IMR-90 (cell line): ENCODE results near the gene YBEY. TPM values are rescaled to one million over a fixed set of nuclear protein-coding genes. Genes with fewer than 3 reads are reported as not detected.

Experiments
- ATAC-seq: fragments of 200-7000 bp; cut with Tn5 transposase; 2 replicates; pipeline ENCODE4 v1.9.1; 2020; ENCODE audit warnings: low read depth, mild to moderate bottlenecking, moderate library complexity
- BruUV-seq: library from RNA; stranded (reverse); fragments of 400-500 nt; replicated peaks from 2 replicates; lab custom pipeline; 2021; lab: Mats Ljungman, UMichigan
- CTCF ChIA-PET: fragments of 300-600 bp; formaldehyde crosslinking; extraction: SDS; loops from one replicate; lab custom pipeline; 2021; ENCODE audit warnings: antibody characterized with exemption; lab: Yijun Ruan, JAX
- POLR2A ChIA-PET: fragments of 300-600 bp; sonication (Branson Sonifier 250); formaldehyde crosslinking; loops from one replicate; lab custom pipeline; 2022; ENCODE audit warnings: antibody characterized with exemption; ENCODE audit not compliant: unreplicated experiment; lab: Charles Lee
- DNase-seq: peaks from one replicate; pipeline ENCODE4 v3.0.0; 2013
- H2AFZ ChIP-seq: replicated peaks from 2 replicates; pipeline ENCODE3; 2013; ENCODE audit warnings: low read length, mild to moderate bottlenecking; ENCODE audit not compliant: poor library complexity
- H2AK5ac ChIP-seq: 2 replicates; pipeline ENCODE4 v1.6.1; 2013; ENCODE audit warnings: low read depth, low read length, inconsistent platforms
- H2AK9ac ChIP-seq: replicated peaks from 2 replicates; pipeline ENCODE3; 2013; ENCODE audit warnings: mild to moderate bottlenecking, low read depth, low read length, moderate library complexity; ENCODE audit not compliant: poor library complexity
- H2BK120ac ChIP-seq: 2 replicates; pipeline ENCODE4 v1.6.1; 2013; ENCODE audit warnings: low read depth, low read length, inconsistent platforms
- H2BK15ac ChIP-seq: 3 replicates; pipeline ENCODE4 v1.6.1; 2013; ENCODE audit warnings: low read depth, low read length, inconsistent platforms
- H2BK20ac ChIP-seq: 2 replicates; pipeline ENCODE4 v1.6.1; 2013; ENCODE audit warnings: low read depth, mild to moderate bottlenecking, inconsistent platforms, low read length, moderate library complexity
- H2BK5ac ChIP-seq: 2 replicates; pipeline ENCODE4 v1.6.1; 2013; ENCODE audit warnings: mild to moderate bottlenecking, low read depth, low read length, inconsistent platforms; ENCODE audit not compliant: poor library complexity, severe bottlenecking
- H3K14ac ChIP-seq: replicated peaks from 2 replicates; pipeline ENCODE4 v1.6.1; 2013; ENCODE audit warnings: low read depth, low read length, inconsistent platforms
- H3K18ac ChIP-seq: 2 replicates; pipeline ENCODE4 v1.6.1; 2013; ENCODE audit warnings: low read depth, low read length, control low read depth
- H3K23ac ChIP-seq: 2 replicates; pipeline ENCODE4 v1.6.1; 2013; ENCODE audit warnings: low read depth, low read length, inconsistent platforms
- H3K27ac ChIP-seq: 2 replicates; pipeline ENCODE4 v1.5.1; 2013; ENCODE audit warnings: mild to moderate bottlenecking, control low read depth, low read length; ENCODE audit not compliant: insufficient read depth
- H3K27me3 ChIP-seq: 2 replicates; pipeline ENCODE4 v1.6.1; 2013; ENCODE audit warnings: low read length; ENCODE audit not compliant: control insufficient read depth, insufficient read depth
- H3K36me3 ChIP-seq: 2 replicates; pipeline ENCODE4 v1.6.1; 2013; ENCODE audit warnings: low read length, mixed read lengths; ENCODE audit not compliant: control insufficient read depth, insufficient read depth
- H3K4ac ChIP-seq: 2 replicates; pipeline ENCODE4 v1.6.1; 2013; ENCODE audit warnings: low read depth, low read length, inconsistent platforms
- H3K4me1 ChIP-seq: 2 replicates; pipeline ENCODE4 v1.6.1; 2013; ENCODE audit warnings: low read length, mixed read lengths; ENCODE audit not compliant: control insufficient read depth, insufficient read depth
- H3K4me2 ChIP-seq: 2 replicates; pipeline ENCODE4 v1.6.1; 2013; ENCODE audit warnings: low read depth, mild to moderate bottlenecking, control low read depth, low read length, moderate library complexity
- H3K4me3 ChIP-seq: 2 replicates; pipeline ENCODE4 v1.5.1; 2013; ENCODE audit warnings: low read depth, mild to moderate bottlenecking, control low read depth, low read length, moderate library complexity; ENCODE audit not compliant: insufficient read depth
- H3K56ac ChIP-seq: 2 replicates; pipeline ENCODE4 v1.6.1; 2013; ENCODE audit warnings: low read length, inconsistent platforms; ENCODE audit not compliant: insufficient read depth; ENCODE audit errors: extremely low read depth
- H3K79me1 ChIP-seq, 2 experiments: 2 replicates each; pipeline ENCODE4 v1.6.1; 2013; ENCODE audit warnings: low read length in 2 of 2, inconsistent platforms in 1 of 2, low read depth in 1 of 2
- H3K9ac ChIP-seq: 2 replicates; pipeline ENCODE4 v1.6.1; 2013; ENCODE audit warnings: low read depth, low read length, control low read depth
- H3K9me1 ChIP-seq: 2 replicates; pipeline ENCODE4 v1.6.1; 2013; ENCODE audit warnings: low read length, inconsistent platforms; ENCODE audit not compliant: insufficient read depth
- H3K9me3 ChIP-seq: 2 replicates; pipeline ENCODE4 v1.6.1; 2013; ENCODE audit warnings: low read length; ENCODE audit not compliant: control insufficient read depth, insufficient read depth
- H4K20me1 ChIP-seq: 2 replicates; pipeline ENCODE4 v1.6.1; 2013; ENCODE audit warnings: low read length, inconsistent platforms; ENCODE audit not compliant: insufficient read depth
- H4K5ac ChIP-seq: 2 replicates; pipeline ENCODE4 v1.6.1; 2013; ENCODE audit warnings: mild to moderate bottlenecking, low read depth, low read length, control low read depth
- H4K8ac ChIP-seq, 2 experiments: 2 replicates each; pipeline ENCODE4 v1.6.1; 2013; ENCODE audit warnings: low read depth in 2 of 2, low read length in 2 of 2, control low read depth in 1 of 2, inconsistent platforms in 1 of 2
- H4K91ac ChIP-seq: 2 replicates; pipeline ENCODE4 v1.6.1; 2013; ENCODE audit warnings: low read depth, low read length, inconsistent platforms; ENCODE audit not compliant: insufficient read depth
- BHLHE40 ChIP-seq: fragments of 150-350 bp; IDR thresholded peaks from 2 replicates; pipeline ENCODE4 v1.6.1; 2016; ENCODE audit warnings: mild to moderate bottlenecking, low read depth, low read length
- CEBPB ChIP-seq: IDR thresholded peaks from 2 replicates; pipeline ENCODE4 v1.6.1; 2012; ENCODE audit warnings: low read depth, low read length, improper control_type of control experiment
- CHD1 ChIP-seq: IDR thresholded peaks from 2 replicates; pipeline ENCODE4 v1.6.1; 2012; ENCODE audit warnings: low read depth, low read length, improper control_type of control experiment
- CTCF ChIP-seq: conservative IDR thresholded peaks from 2 replicates; pipeline ENCODE4 v1.5.1; 2012; ENCODE audit warnings: mild to moderate bottlenecking, low read depth, low read length, improper control_type of control experiment
- FOS ChIP-seq: fragments of 150-350 bp; IDR thresholded peaks from 2 replicates; pipeline ENCODE4 v1.6.1; 2016; ENCODE audit warnings: low read depth, low read length
- MAZ ChIP-seq: IDR thresholded peaks from 2 replicates; pipeline ENCODE4 v1.6.1; 2012; ENCODE audit warnings: low read depth, mild to moderate bottlenecking, low read length, improper control_type of control experiment, moderate library complexity, borderline replicate concordance
- MXI1 ChIP-seq: IDR thresholded peaks from 2 replicates; pipeline ENCODE4 v1.6.1; 2012; ENCODE audit warnings: low read depth, mild to moderate bottlenecking, low read length, moderate library complexity, borderline replicate concordance
- NFE2L2 ChIP-seq: fragments of 150-350 bp; IDR thresholded peaks from 2 replicates; pipeline ENCODE4 v1.6.1; 2016; ENCODE audit warnings: low read depth, mild to moderate bottlenecking, low read length
- RAD21 ChIP-seq: IDR thresholded peaks from 2 replicates; pipeline ENCODE4 v1.6.1; 2012; ENCODE audit warnings: low read length, improper control_type of control experiment
- RCOR1 ChIP-seq: IDR thresholded peaks from 2 replicates; pipeline ENCODE4 v1.6.1; 2012; ENCODE audit warnings: mild to moderate bottlenecking, low read length, improper control_type of control experiment; ENCODE audit not compliant: insufficient replicate concordance
- SMC3 ChIP-seq: fragments of 150-350 bp; IDR thresholded peaks from 2 replicates; pipeline ENCODE4 v1.6.1; 2016; ENCODE audit warnings: low read depth, mild to moderate bottlenecking, antibody characterized with exemption, low read length, moderate library complexity
- USF2 ChIP-seq: fragments of 150-350 bp; IDR thresholded peaks from 2 replicates; pipeline ENCODE4 v1.6.1; 2017; ENCODE audit warnings: mild to moderate bottlenecking, antibody characterized with exemption, low read length, low read depth
- WGBS, 2 experiments: methylation state at CpG; one replicate each; pipeline versions ENCODE4 v1.1.5 to v1.1.7; 2013; ENCODE audit warnings: missing lambda C conversion rate in 2 of 2; ENCODE audit not compliant: insufficient read length in 1 of 2; ENCODE audit errors: extremely low coverage in 2 of 2; 5-methylcytosine and 5-hydroxymethylcytosine counted together
- dilution Hi-C: fragments of 300-500 bp; cut with HindIII; formaldehyde crosslinking; loops from one replicate; pipeline ENCODE4 v1.14.3; 2018; ENCODE audit warnings: low sequenced_read_pairs; ENCODE audit not compliant: unreplicated experiment
- in situ Hi-C: fragments of 300-500 bp; cut with MboI; formaldehyde crosslinking; loops from 3 replicates; pipeline ENCODE4 v1.14.3; 2019; ENCODE audit warnings: low sequenced_read_pairs, inconsistent platforms, mixed read lengths
- intact Hi-C: fragments of 100-400 bp; cut with micrococcal nuclease; formaldehyde crosslinking; loops from 2 replicates; pipeline ENCODE4 v1.10.0; 2022
- polyA plus RNA-seq, 3 experiments: library from polyadenylated mRNA; depleted of rRNA; stranded (reverse); fragments of >200 nt; gene quantifications; 2 replicates each; pipeline ENCODE4 v1.2.3, GENCODE V29; 2012; ENCODE audit warnings: low replicate concordance in 1 of 3
- total RNA-seq: library from RNA; depleted of rRNA; stranded (reverse); fragments of >200 nt; gene quantifications from 2 replicates; pipeline ENCODE4 v1.2.3, GENCODE V29; 2012

Gene YBEY
- total and polyA plus RNA-seq, 2 of the 4 experiments (the other 2 are of a cell fraction): 5.9 to 26.2 TPM

DNA sequence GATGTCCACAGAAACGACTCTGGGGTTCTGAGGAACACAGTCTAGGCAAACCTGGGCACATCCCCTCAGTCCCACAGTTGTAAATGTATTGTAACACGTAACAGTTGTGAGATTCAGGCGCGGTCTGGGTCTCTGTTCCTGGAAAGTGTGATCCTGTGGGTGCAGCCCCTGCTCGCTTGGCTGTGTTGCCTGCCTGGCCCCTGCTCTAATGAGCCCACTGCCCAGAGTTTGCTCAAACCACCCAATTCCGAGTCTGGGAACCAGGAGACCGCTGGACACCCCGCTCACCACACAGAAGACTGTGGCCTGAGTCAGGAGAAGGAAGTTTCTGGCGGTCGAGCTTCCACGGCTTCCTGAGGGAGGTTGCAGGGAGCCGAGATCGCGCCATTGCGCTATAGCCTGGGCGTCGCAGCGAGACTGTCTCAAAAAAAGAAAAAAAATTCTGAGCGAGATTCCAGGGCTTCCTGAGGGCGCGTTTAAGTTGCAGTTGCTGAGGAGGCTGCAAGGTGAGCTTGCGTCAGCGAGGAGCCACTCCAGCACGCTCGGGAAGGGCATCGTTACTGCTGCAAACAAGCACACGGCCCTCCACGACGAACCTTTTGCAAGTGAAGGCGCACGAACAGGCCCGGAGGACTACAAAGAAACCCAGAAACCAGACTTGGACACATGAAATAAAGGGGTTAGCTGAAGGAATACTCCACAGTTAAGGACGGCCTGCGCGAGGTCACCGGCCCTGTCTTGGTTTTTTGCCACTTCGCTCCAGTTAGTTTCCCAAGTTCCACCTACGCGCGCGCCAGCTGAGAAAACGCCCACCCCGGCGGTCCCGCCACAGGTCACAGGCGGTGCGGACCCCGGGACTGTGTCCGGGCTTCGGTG, 36.4 kb downstream of the YBEY start:
- Histone ChIP-seq H4K8ac (peak overlapping the region; percentile 57 to 86), H4K5ac (peak overlapping the region; percentile 50), H3K4me2 (peak overlapping the region; percentile 63), H2BK15ac (no peak overlapping the region; the same call in 2 of the 3 replicates), H3K23ac (peak overlapping the region; percentile 93), H3K4me1 (peaks cover 11% of the 10 kb centered on the region), H3K79me1 (peaks cover 25 to 61% of the 10 kb centered on the region in 2 experiments), H2AK5ac (peak overlapping the region; percentile 76), H3K14ac (peak overlapping the region; percentile 91), H4K91ac (peak overlapping the region; percentile 53), H2BK20ac (no peak overlapping the region), H3K4ac (peak overlapping the region; percentile 80), H3K27me3 (no peaks in the 10 kb centered on the region), H3K27ac (peak overlapping the region; percentile 59), H3K36me3 (peaks cover under 1% of the 10 kb centered on the region), H3K9me3 (no peaks in the 10 kb centered on the region), H2AFZ (peak overlapping the region; percentile 93), H3K56ac (peak overlapping the region; percentile 77), H2BK5ac (peak overlapping the region; percentile 31), H4K20me1 (peaks cover 13% of the 10 kb centered on the region), H3K18ac (no peak overlapping the region), H3K4me3 (peak overlapping the region; percentile 73), H2AK9ac (peak overlapping the region; percentile 97), H3K9me1 (peaks cover 10% of the 10 kb centered on the region; the same call in 1 of the 2 replicates), H3K9ac (peak overlapping the region; percentile 54), H2BK120ac (peak overlapping the region; percentile 25; the same call in 1 of the 2 replicates)
- CTCF ChIA-PET: no interaction called here
- DNase-seq (peak; percentile 47), ATAC-seq (no peak)
- in situ Hi-C loops (no loop called here), intact Hi-C loops (loop anchor here (1.0 to 10.0 kb wide), 2 partner anchors 36 to 348 kb away; partner anchors contain the start of gene YBEY), dilution Hi-C loops (no loop called here)
- 1% methylated on average over 18 of the region's 50 CpGs; no CpG with 5 or more reads in 1 of the 2 experiments for WGBS, 2 experiments
- BruUV-seq: no TSS peak
- POLR2A ChIA-PET: no interaction called here
- TF ChIP-seq CHD1 (no peak), BHLHE40 (no peak), RCOR1 (no peak), RAD21 (no peak; the same call in 1 of the 2 replicates), FOS (no peak), USF2 (no peak), MAZ (no peak), CTCF (no peak), MXI1 (no peak), CEBPB (no peak), SMC3 (no peak), NFE2L2 (no peak)
